NCI-H2107 treated with DMSO at 0.1 percent for 48 hours (cell line): ENCODE data around the gene CTDSP1.

Source experiments
- DNase-seq: peaks from one replicate; lab custom pipeline; 2025; ENCODE audit not compliant: unreplicated experiment; lab: John Stamatoyannopoulos, UW

The CTDSP1 gene

GRCh38 chr2:218399391-218400166 is at the start of gene CTDSP1:
Gene CTDSP1 (plus strand): TSS chr2:218399868. CDS start chr2:218400091, 223 bp downstream.
- peak; percentile 69 for DNase-seq

- DNase-seq = no peak
These were observed 45.6 kb upstream of the CTDSP1 start for GRCh38 chr2:218354045-218354444.

- no peak for DNase-seq
These were observed 44.7 kb upstream of the CTDSP1 start for GRCh38 chr2:218354850-218355443.

GRCh38 chr2:218357236-218358177 is 42.2 kb upstream of the CTDSP1 start:
- no peak for DNase-seq

GRCh38 chr2:218360453-218360852 is 39.2 kb upstream of the CTDSP1 start:
- no peak for DNase-seq

GRCh38 chr2:218362606-218363005 is 37.1 kb upstream of the CTDSP1 start:
- DNase-seq = no peak

GRCh38 chr2:218363736-218364135 is 35.9 kb upstream of the CTDSP1 start:
- DNase-seq = no peak

- no peak for DNase-seq
These were observed 35.5 kb upstream of the CTDSP1 start for GRCh38 chr2:218364196-218364595.

- DNase-seq = no peak
These were observed 32.9 kb upstream of the CTDSP1 start for GRCh38 chr2:218366621-218367414.

GRCh38 chr2:218367415-218368149 is 32.1 kb upstream of the CTDSP1 start:
- no peak for DNase-seq

GRCh38 chr2:218368150-218368528 is 31.5 kb upstream of the CTDSP1 start:
- DNase-seq = no peak

- DNase-seq = no peak
These were observed 31.0 kb upstream of the CTDSP1 start for GRCh38 chr2:218368621-218369153.

- no peak for DNase-seq
These were observed 30.3 kb upstream of the CTDSP1 start for GRCh38 chr2:218369330-218369729.

GRCh38 chr2:218370410-218371063 is 29.1 kb upstream of the CTDSP1 start:
- DNase-seq = no peak

GRCh38 chr2:218371983-218372350 is 27.7 kb upstream of the CTDSP1 start:
- DNase-seq = no peak

GRCh38 chr2:218374795-218375194 is 24.9 kb upstream of the CTDSP1 start:
- no peak for DNase-seq

GRCh38 chr2:218375212-218375611 is 24.5 kb upstream of the CTDSP1 start:
- no peak for DNase-seq

- no peak for DNase-seq
These were observed 21.6 kb upstream of the CTDSP1 start for GRCh38 chr2:218378053-218378452.

- no peak for DNase-seq
These were observed 17.7 kb upstream of the CTDSP1 start, which contains the start of gene SLC11A1 for GRCh38 chr2:218381916-218382366. Gene SLC11A1 (plus strand): TSS chr2:218382273. CDS start chr2:218382369, 96 bp downstream.
